Heart right ventricle (tissue), 16 donors: ENCODE results near the gene FOSL1. TPM values are rescaled to one million over a fixed set of nuclear protein-coding genes. Genes with fewer than 3 reads are reported as not detected.
A peak's percentile ranks its signal among the peaks of the same experiment; 100 is the strongest.

Experiments
- ATAC-seq, 8 donors: fragments of 200-7000 bp; cut with Tn5 transposase; one replicate each; pipeline ENCODE4 v1.9.1; 2020; ENCODE audit warnings: mild to moderate bottlenecking in 8 of 8, moderate library complexity in 8 of 8, moderate number of reproducible peaks in 1 of 8
- DNase-seq, 2 donors: peaks; one replicate each; pipeline ENCODE4 v3.0.0-alpha.2; 2020
- H3K27ac ChIP-seq, 10 donors: fragments of 200-600 bp; sonication (generic) in 2 of 10; one replicate each; pipeline versions ENCODE4 v1.5.0 to v1.8.0; 2020 to 2022; ENCODE audit warnings: mild to moderate bottlenecking in 3 of 10
- H3K27me3 ChIP-seq, 7 donors: fragments of 200-600 bp; one replicate each; pipeline ENCODE4 v1.8.0; 2021 to 2022; ENCODE audit warnings: mild to moderate bottlenecking in 2 of 7
- H3K36me3 ChIP-seq, 9 donors: fragments of 200-600 bp; sonication (generic) in 1 of 9; one replicate each; pipeline versions ENCODE4 v1.5.0 to v1.8.0; 2020 to 2022; ENCODE audit warnings: mild to moderate bottlenecking in 2 of 9
- H3K4me1 ChIP-seq, 9 donors: fragments of 200-600 bp; sonication (generic) in 1 of 9; one replicate each; pipeline versions ENCODE4 v1.5.0 to v1.8.0; 2020 to 2022; ENCODE audit warnings: mild to moderate bottlenecking in 4 of 9
- H3K4me3 ChIP-seq, 10 donors: fragments of 200-600 bp; sonication (generic) in 2 of 10; one replicate each; pipeline versions ENCODE4 v1.5.0 to v1.8.0; 2020 to 2022; ENCODE audit warnings: mild to moderate bottlenecking in 7 of 10, moderate library complexity in 2 of 10
- H3K9me3 ChIP-seq, 11 donors: fragments of 200-600 bp in 10 of 11; sonication (generic) in 2 of 11; one replicate each; pipeline versions ENCODE4 v1.5.0 to v1.8.0; 2013 to 2022; ENCODE audit warnings: mild to moderate bottlenecking in 2 of 11, control low read depth in 1 of 11, moderate library complexity in 1 of 11
- CTCF ChIP-seq, 9 donors: fragments of 200-600 bp; sonication (generic) in 2 of 9; IDR thresholded peaks; one replicate each; pipeline versions ENCODE4 v1.5.0 to v1.8.0; 2021 to 2022; ENCODE audit warnings: antibody characterized with exemption in 9 of 9, mild to moderate bottlenecking in 5 of 9, moderate library complexity in 1 of 9
- WGBS, 2 donors: extraction: QIAGEN DNeasy Blood & Tissue Kit; methylation state at CpG; one replicate each; pipeline ENCODE4 v1.1.7; 2013; ENCODE audit warnings: inconsistent platforms in 1 of 2; 5-methylcytosine and 5-hydroxymethylcytosine counted together
- intact Hi-C, 10 donors: fragments of 100-400 bp; cut with DNase I; formaldehyde crosslinking; loops; one replicate each; pipeline versions ENCODE4 v1.11.1 to v1.14.2; 2022
- polyA plus RNA-seq, 2 donors: library from polyadenylated mRNA; stranded (reverse); fragments of 200-250 nt; gene quantifications; one replicate each; pipeline ENCODE4 v1.2.3, GENCODE V29; 2013
- total RNA-seq, 10 donors: library from RNA; stranded (reverse); fragmentation: NEBNext Ultra II Directional in 3 of 10; extraction: Animal tissue kit (Norgen Biotek cat#: 25700) in 3 of 10; gene quantifications; one replicate each; pipeline versions ENCODE4 v1.2.1 to v1.2.4, GENCODE V29; 2021 to 2023
- donor health status: Arrhythmogenic right ventricular cardiomyopathy.
- donor health status: ischemic (EF 13 %, LVEDD 7.1; RV severe dilation, severe dysfunction).
- donor health status: healthy with polysubstance abuse.
- donor health status: DM: no; HTN: yes; CAD: no.
- donor health status: DM: no; HTN: no; CAD: no.
- donor health status: ischemic (EF 25% LVEDD 6.9; RV normal size, moderate dysfunction).
- donor health status: ischemic (EF 25% LVEDD 5.7; RV mildly dilated, moderate dysfunction).
- donor health status: healthy.
- donor health status: DM: yes; HTN: yes; CAD: no.
- donor health status: Ischemic cardiomyopathy.
- donor health status: ischemic (EF 35%, LVEDD 5.7; RV mildly dilated, moderate dysfunction).
- donor health status: nonischemic (EF 11% LVEDD 7.7; RV severe dilation, severe dysfunction).
- donor health status: DM: yes; HTN: yes; CAD: no.
- donor health status: PGD.
- donor health status: ischemic (EF 29% LVEDD 5.4; RV normal size, mild dysfunction).
- donor health status: nonischemic (EF 23%, LVEDD 6.1; RV moderate dilation, normal function).

FOSL1 gene
- total and polyA plus RNA-seq, 12 donors = 0.31 to 32.8 (median 2.8) TPM; not detected in 2

- ATAC-seq (no peak), DNase-seq (no peak)
- H3K27ac ChIP-seq = no peak overlapping the region
- no peaks in the 10 kb centered on the region for H3K9me3 ChIP-seq
- H3K36me3 ChIP-seq = peaks cover 0 to 86% (median 64%) of the 10 kb centered on the region in 9 donors
- H3K4me3 ChIP-seq = no peak overlapping the region
- TF ChIP-seq CTCF (IDR thresholded peaks at IDR 0.05) = no peak
- WGBS, 2 donors = 80 to 87% methylated on average over 18 of the region's 18 CpGs
- H3K4me1 ChIP-seq = peaks cover 2 to 31% (median 23%) of the 10 kb centered on the region in 9 donors
- H3K27me3 ChIP-seq = no peaks in the 10 kb centered on the region
- intact Hi-C loops = no loop called here
Measured at GRCh38 chr11:65864706-65865471, 35.3 kb downstream of the FOSL1 start.

- no peak for TF ChIP-seq CTCF (IDR thresholded peaks at IDR 0.05)
- peaks cover 2 to 30% (median 26%) of the 10 kb centered on the region in 9 donors for H3K4me1 ChIP-seq
- H3K9me3 ChIP-seq = no peaks in the 10 kb centered on the region
- intact Hi-C loops = no loop called here
- ATAC-seq (no peak), DNase-seq (peak in 1 of 2 donors; percentile 3)
- no peak overlapping the region for H3K4me3 ChIP-seq
- H3K27ac ChIP-seq = no peak overlapping the region
- WGBS, 2 donors = 79 to 84% methylated on average over 12 of the region's 12 CpGs
- H3K27me3 ChIP-seq = no peaks in the 10 kb centered on the region
- peaks cover 0 to 78% (median 59%) of the 10 kb centered on the region in 9 donors for H3K36me3 ChIP-seq
Measured at GRCh38 chr11:65863889-65864705, 36.1 kb downstream of the FOSL1 start.

- 86 to 88% methylated on average over 24 of the region's 24 CpGs for WGBS, 2 donors
- peak overlapping the region in 1 of 10 donors; percentile 99 for H3K27ac ChIP-seq
- DNase-seq (peak in 1 of 2 donors; percentile 5), ATAC-seq (no peak)
- peaks cover 0 to 69% (median 55%) of the 10 kb centered on the region in 9 donors for H3K36me3 ChIP-seq
- intact Hi-C loops = no loop called here
- H3K4me1 ChIP-seq = peaks cover 5 to 39% (median 32%) of the 10 kb centered on the region in 9 donors
- TF ChIP-seq CTCF (IDR thresholded peaks at IDR 0.05) = no peak
- H3K4me3 ChIP-seq = no peak overlapping the region
- no peaks in the 10 kb centered on the region for H3K9me3 ChIP-seq
- no peaks in the 10 kb centered on the region for H3K27me3 ChIP-seq
Measured at GRCh38 chr11:65862941-65863888, 37.0 kb downstream of the FOSL1 start.
